B cell (primary cell): ENCODE results near the gene VPS51.

Source experiments
- EZH2 ChIP-seq: IDR thresholded peaks from 2 replicates; pipeline ENCODE4 v1.6.1; 2012; ENCODE audit warnings: borderline replicate concordance, low read depth, mild to moderate bottlenecking, moderate library complexity, low read length; ENCODE audit not compliant: insufficient read depth, poor library complexity, severe bottlenecking
- TF ChIP-seq, protein P1 (sequence below): fragments of 200-600 bp; IDR thresholded peaks from one replicate; pipeline ENCODE4 v1.8.0; 2022; ENCODE audit warnings: antibody characterized with exemption, mild to moderate bottlenecking

GRCh38 chr11:65071907-65072630 is 23.9 kb upstream of the VPS51 start:
- TF ChIP-seq, protein P1, sequence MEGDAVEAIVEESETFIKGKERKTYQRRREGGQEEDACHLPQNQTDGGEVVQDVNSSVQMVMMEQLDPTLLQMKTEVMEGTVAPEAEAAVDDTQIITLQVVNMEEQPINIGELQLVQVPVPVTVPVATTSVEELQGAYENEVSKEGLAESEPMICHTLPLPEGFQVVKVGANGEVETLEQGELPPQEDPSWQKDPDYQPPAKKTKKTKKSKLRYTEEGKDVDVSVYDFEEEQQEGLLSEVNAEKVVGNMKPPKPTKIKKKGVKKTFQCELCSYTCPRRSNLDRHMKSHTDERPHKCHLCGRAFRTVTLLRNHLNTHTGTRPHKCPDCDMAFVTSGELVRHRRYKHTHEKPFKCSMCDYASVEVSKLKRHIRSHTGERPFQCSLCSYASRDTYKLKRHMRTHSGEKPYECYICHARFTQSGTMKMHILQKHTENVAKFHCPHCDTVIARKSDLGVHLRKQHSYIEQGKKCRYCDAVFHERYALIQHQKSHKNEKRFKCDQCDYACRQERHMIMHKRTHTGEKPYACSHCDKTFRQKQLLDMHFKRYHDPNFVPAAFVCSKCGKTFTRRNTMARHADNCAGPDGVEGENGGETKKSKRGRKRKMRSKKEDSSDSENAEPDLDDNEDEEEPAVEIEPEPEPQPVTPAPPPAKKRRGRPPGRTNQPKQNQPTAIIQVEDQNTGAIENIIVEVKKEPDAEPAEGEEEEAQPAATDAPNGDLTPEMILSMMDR, result no peak
- TF ChIP-seq EZH2, result no peak
